OCI-LY1 (cell line): Measurements from ENCODE around the gene CYB5D1.

Experiments used
- H2AFZ ChIP-seq: fragments of 200-600 bp; sonication (generic), shearing (Covaris generic); 2 replicates; pipeline ENCODE4 v1.6.0; 2014; ENCODE audit warnings: antibody characterized with exemption, mild to moderate bottlenecking, low read length
- H3F3A ChIP-seq: fragments of 200-600 bp; sonication (generic), shearing (Covaris generic); 2 replicates; pipeline ENCODE4 v1.6.0; 2014; ENCODE audit warnings: mild to moderate bottlenecking, antibody characterized with exemption, low read length, moderate library complexity; ENCODE audit not compliant: insufficient read depth
- H3K27ac ChIP-seq: fragments of 200-600 bp; sonication (generic); 2 replicates; pipeline ENCODE4 v1.5.1; 2014; ENCODE audit warnings: low read length, mixed run types, mild to moderate bottlenecking, low read depth; ENCODE audit not compliant: poor library complexity, severe bottlenecking
- H3K27me3 ChIP-seq: fragments of 200-600 bp; sonication (generic); 2 replicates; pipeline ENCODE4 v1.6.0; 2014; ENCODE audit warnings: antibody characterized with exemption, mild to moderate bottlenecking, low read length, moderate library complexity; ENCODE audit not compliant: insufficient read depth
- H3K36me3 ChIP-seq: fragments of 200-600 bp; sonication (generic); 2 replicates; pipeline ENCODE4 v1.6.1; 2014; ENCODE audit warnings: mild to moderate bottlenecking, antibody characterized with exemption, low read length, moderate library complexity, mixed read lengths; ENCODE audit not compliant: insufficient read depth
- H3K4me1 ChIP-seq: fragments of 200-600 bp; sonication (generic); 2 replicates; pipeline ENCODE4 v1.5.1; 2014; ENCODE audit warnings: mild to moderate bottlenecking, low read length, moderate library complexity; ENCODE audit not compliant: insufficient read depth, severe bottlenecking
- H3K4me2 ChIP-seq: fragments of 200-600 bp; sonication (generic), shearing (Covaris generic); 2 replicates; pipeline ENCODE4 v1.6.1; 2014; ENCODE audit warnings: low read length
- H3K4me3 ChIP-seq: fragments of 200-600 bp; sonication (generic); 2 replicates; pipeline ENCODE4 v1.5.1; 2014; ENCODE audit warnings: low read length, low read depth, mild to moderate bottlenecking, mixed read lengths; ENCODE audit not compliant: poor library complexity, severe bottlenecking
- H3K79me2 ChIP-seq: fragments of 200-600 bp; shearing (Covaris generic); 2 replicates; pipeline ENCODE4 v1.6.1; 2016; ENCODE audit warnings: mixed run types, low read length, mixed read lengths; ENCODE audit not compliant: insufficient read depth
- H3K9ac ChIP-seq: fragments of 200-600 bp; sonication (generic), shearing (Covaris generic); 2 replicates; pipeline ENCODE4 v1.6.1; 2014; ENCODE audit warnings: mild to moderate bottlenecking, low read length, mixed read lengths
- H3K9me2 ChIP-seq: fragments of 200-600 bp; sonication (generic), shearing (Covaris generic); 2 replicates; pipeline ENCODE4 v1.6.1; 2014; ENCODE audit warnings: low read depth, mild to moderate bottlenecking, low read length, mixed read lengths
- H3K9me3 ChIP-seq: fragments of 200-600 bp; shearing (Covaris generic); 2 replicates; pipeline ENCODE4 v1.6.1; 2014; ENCODE audit warnings: low read length, mixed read lengths
- H4K20me1 ChIP-seq: fragments of 200-600 bp; sonication (generic), shearing (Covaris generic); 2 replicates; pipeline ENCODE4 v1.6.0; 2016; ENCODE audit warnings: mild to moderate bottlenecking, low read length; ENCODE audit not compliant: insufficient read depth
- EZH2 ChIP-seq: fragments of 200-600 bp; sonication (generic), shearing (Covaris generic); IDR thresholded peaks from 2 replicates; pipeline ENCODE4 v1.8.0; 2017; ENCODE audit warnings: borderline replicate concordance, mixed run types, mild to moderate bottlenecking, antibody characterized with exemption, low read length, moderate library complexity, mixed read lengths
- TF ChIP-seq, protein P1 (sequence below): fragments of 200-600 bp; sonication (generic), shearing (Covaris generic); IDR thresholded peaks from 2 replicates; pipeline ENCODE4 v1.5.1; 2017; ENCODE audit warnings: mild to moderate bottlenecking, antibody characterized with exemption, low read length, moderate library complexity, mixed read lengths

CYB5D1 gene

DNA sequence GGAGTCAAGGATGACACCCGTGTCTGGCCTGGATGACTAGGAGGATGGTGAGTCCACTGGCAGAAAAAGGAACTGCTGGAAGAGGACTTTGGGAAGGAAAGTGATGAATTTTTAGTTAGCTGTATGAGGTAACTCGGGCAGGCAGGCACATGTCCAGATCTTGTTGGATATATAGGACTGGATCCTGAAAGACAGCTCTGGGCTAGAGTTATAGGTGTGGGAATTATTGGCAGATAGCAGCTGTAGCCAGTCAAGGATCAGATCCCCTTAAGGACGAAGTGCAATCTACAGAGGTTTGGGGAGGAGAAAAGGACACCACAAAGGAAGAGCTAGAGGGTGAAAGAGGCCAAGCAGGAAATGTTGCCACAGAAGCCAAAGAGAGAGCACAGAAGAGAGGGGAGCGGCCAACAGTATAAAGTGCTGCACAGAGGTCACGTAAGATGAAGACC, 10.1 kb downstream of the CYB5D1 start:
- no peaks in the 10 kb centered on the region for H3K9me3 ChIP-seq
- no peak overlapping the region for H3K27ac ChIP-seq
- H3K4me3 ChIP-seq = no peak overlapping the region
- H3K4me2 ChIP-seq = no peak overlapping the region
- no peak overlapping the region for H3K9ac ChIP-seq
- H3K79me2 ChIP-seq = no peaks in the 10 kb centered on the region
- no peaks in the 10 kb centered on the region for H4K20me1 ChIP-seq
- H3K4me1 ChIP-seq = peaks cover 5% of the 10 kb centered on the region
- no peaks in the 10 kb centered on the region for H3F3A ChIP-seq
- peaks cover 44% of the 10 kb centered on the region for H3K36me3 ChIP-seq
- H2AFZ ChIP-seq = no peak overlapping the region
- TF ChIP-seq EZH2 = no peak
- TF ChIP-seq, protein P1, sequence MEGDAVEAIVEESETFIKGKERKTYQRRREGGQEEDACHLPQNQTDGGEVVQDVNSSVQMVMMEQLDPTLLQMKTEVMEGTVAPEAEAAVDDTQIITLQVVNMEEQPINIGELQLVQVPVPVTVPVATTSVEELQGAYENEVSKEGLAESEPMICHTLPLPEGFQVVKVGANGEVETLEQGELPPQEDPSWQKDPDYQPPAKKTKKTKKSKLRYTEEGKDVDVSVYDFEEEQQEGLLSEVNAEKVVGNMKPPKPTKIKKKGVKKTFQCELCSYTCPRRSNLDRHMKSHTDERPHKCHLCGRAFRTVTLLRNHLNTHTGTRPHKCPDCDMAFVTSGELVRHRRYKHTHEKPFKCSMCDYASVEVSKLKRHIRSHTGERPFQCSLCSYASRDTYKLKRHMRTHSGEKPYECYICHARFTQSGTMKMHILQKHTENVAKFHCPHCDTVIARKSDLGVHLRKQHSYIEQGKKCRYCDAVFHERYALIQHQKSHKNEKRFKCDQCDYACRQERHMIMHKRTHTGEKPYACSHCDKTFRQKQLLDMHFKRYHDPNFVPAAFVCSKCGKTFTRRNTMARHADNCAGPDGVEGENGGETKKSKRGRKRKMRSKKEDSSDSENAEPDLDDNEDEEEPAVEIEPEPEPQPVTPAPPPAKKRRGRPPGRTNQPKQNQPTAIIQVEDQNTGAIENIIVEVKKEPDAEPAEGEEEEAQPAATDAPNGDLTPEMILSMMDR = no peak
- no peaks in the 10 kb centered on the region for H3K9me2 ChIP-seq
- no peaks in the 10 kb centered on the region for H3K27me3 ChIP-seq

DNA sequence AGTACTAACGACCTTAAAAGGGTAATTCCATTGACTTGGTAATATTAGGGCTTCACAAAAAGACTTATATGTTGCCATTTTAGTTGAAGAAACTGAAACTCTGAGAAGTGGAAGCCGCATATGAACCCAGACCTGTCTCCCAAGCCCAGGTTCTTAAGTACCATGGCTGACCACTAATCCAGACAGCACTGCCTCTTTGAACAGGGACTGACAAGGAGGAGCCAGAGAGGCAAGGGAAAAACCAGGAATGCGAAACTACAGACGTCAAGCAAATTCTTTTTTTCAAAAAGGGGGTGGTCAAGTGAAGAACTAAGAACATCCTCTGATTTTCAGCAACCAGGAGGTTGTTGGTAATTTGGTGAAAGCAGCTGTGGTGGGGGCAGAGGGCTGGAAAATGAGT, 15.2 kb downstream of the CYB5D1 start:
- Histone ChIP-seq H3K4me3 (no peak overlapping the region), H3K9me3 (no peaks in the 10 kb centered on the region), H3K27ac (no peak overlapping the region), H3K4me2 (no peak overlapping the region), H3K36me3 (peaks cover 46% of the 10 kb centered on the region), H3K9ac (no peak overlapping the region), H3K4me1 (no peaks in the 10 kb centered on the region), H2AFZ (no peak overlapping the region), H3K9me2 (no peaks in the 10 kb centered on the region), H3K79me2 (no peaks in the 10 kb centered on the region), H3F3A (no peaks in the 10 kb centered on the region), H3K27me3 (no peaks in the 10 kb centered on the region), H4K20me1 (no peaks in the 10 kb centered on the region)
- no peak for TF ChIP-seq EZH2
- TF ChIP-seq, protein P1 = no peak

DNA sequence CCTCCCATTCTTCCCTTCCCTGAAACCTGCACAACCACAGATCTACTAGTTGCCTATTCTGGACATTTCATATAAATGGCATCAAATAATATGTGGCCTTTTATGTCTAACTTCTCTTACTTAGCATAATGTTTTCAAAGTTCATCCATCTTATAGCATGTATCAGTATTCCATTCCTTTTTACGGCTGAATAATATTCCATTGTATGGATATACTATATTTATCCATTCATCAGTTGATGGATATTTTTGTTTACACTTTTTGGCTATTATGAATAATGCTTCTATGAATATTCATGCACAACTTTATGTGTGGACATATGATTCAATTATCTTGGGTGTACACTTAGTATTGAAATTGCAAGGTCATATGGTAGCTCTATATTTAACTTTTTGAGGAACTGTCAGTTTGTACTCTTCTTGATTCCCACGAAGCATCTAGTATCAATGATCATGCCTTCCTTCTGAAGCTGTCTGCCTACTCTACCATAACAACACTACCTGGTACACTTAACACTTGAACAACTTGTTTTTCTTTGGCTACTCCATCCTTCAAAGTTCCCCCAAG, 18.1 kb downstream of the CYB5D1 start:
- peaks cover 64% of the 10 kb centered on the region for H3K36me3 ChIP-seq
- H3K4me3 ChIP-seq = no peak overlapping the region
- H3K9me3 ChIP-seq = no peaks in the 10 kb centered on the region
- peaks cover 9% of the 10 kb centered on the region; the same call in 1 of the 2 replicates for H3F3A ChIP-seq
- TF ChIP-seq, protein P1 = no peak
- TF ChIP-seq EZH2 = no peak
- H3K79me2 ChIP-seq = no peaks in the 10 kb centered on the region
- peaks cover 13% of the 10 kb centered on the region for H3K4me1 ChIP-seq
- H3K27ac ChIP-seq = no peak overlapping the region
- H3K9ac ChIP-seq = no peak overlapping the region
- no peaks in the 10 kb centered on the region for H3K9me2 ChIP-seq
- no peaks in the 10 kb centered on the region for H3K27me3 ChIP-seq
- no peaks in the 10 kb centered on the region for H4K20me1 ChIP-seq
- no peak overlapping the region for H2AFZ ChIP-seq
- no peak overlapping the region for H3K4me2 ChIP-seq
